Right renal pelvis (tissue), 4 donors: ENCODE measurements around the gene SLC12A3. TPM values are rescaled to one million over a fixed set of nuclear protein-coding genes. Genes with fewer than 3 reads are reported as not detected.

ENCODE experiments used
- DNase-seq, 4 donors: peaks; one replicate each; pipeline ENCODE4 v3.0.0-alpha.2; 2013; ENCODE audit warnings: low read depth in 4 of 4, low spot score in 3 of 4, missing footprints in 1 of 4
- polyA plus RNA-seq, 4 donors: library from polyadenylated mRNA; unstranded; fragments of 120-200 nt; gene quantifications; one replicate each; pipeline ENCODE4 v1.2.1, GENCODE V29; 2013; ENCODE audit not compliant: insufficient read length in 4 of 4

Gene SLC12A3
- polyA plus RNA-seq, 4 donors = 36.4 to 58.0 (median 44.9) TPM

DNA sequence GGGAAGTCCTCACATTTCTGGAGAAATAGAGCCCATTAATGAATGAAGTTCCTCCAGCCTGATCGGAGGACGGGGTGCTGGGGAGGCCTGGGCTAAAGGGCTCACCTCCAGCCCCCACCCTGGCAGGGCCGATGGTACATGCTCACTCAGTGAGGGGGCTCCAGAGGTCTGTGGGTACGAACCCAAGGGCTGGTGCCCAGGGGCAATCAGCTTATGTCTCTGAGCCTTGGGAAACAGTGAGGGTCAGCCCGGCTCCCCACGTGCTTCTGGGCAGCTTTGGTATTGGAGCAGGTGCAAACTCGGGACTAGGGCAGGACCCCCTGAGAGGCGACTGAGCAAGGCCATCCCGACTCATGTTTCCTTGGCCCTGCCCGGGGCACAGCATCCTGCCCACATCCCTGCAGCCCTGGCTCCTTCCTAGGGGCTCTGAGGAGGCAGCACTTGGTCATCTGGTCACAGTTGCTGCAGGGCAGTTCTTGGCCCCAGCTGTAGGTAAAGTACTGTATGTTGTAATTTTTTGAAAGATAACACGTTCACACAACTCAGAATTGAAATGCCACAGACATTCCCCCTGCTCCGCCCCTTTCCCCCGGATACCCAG is 95.8 kb downstream of the SLC12A3 start:
- DNase-seq = no peak

GRCh38 chr16:56961386-56961785 is 96.4 kb downstream of the SLC12A3 start:
- no peak for DNase-seq

GRCh38 chr16:56961851-56962281 is 96.9 kb downstream of the SLC12A3 start, which contains the start of gene CETP:
TSS of gene CETP (plus strand) at chr16:56961950. CDS start at chr16:56961980, 30 bp downstream.
- DNase-seq = no peak

DNA sequence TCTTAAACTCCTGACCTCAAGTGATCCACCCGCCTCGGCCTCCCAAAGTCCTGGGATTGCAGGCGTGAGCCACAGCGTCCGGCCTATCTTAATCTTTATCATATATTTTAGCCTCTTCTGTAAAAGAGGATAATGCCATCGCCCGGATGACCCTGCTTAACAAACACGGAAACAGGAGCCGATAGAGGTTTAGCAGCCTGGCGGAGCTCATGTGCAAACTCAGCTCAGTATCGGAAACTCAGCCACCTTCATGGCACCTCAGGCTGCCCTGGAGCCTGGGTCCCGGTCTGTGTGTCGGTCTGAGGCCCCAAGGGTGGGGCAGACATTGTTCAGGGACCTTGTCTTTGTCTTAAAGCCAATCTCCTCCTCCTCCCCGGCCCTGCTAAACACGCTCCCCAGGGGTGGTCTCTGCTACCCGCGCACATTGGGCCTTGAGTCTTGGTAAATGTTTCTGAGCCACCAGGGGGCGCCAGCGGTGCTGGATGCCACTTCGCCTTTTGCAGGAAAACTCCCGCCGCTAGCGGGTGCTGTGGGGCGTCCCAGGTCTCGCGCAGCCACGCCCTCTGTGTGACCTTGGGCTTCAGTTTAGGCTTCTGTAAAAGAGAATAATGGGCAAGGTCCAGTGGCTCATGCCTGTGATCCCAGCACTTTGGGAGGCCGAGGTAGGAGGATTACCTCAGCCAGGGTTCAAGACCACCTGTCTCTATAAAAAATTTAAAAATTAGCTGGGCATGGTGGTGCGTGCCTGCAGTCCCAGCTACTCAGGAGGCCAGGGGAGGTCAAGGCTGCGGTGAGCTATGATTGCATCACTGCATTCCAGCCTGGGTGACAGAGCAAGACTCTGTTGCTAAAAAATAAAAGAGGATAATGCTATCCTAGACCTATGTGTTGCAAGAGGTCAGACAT is 99.5 kb downstream of the SLC12A3 start:
- peak; percentile 36 to 58 (median 51) for DNase-seq

Other genes starting within 250 kb of the SLC12A3 start
- gene MT1E, start 239.4 kb upstream of the SLC12A3 start, polyA plus RNA-seq = 10 to 100 TPM; 21.8 to 53.3 (median 30.6) TPM
- under 1 TPM in 2 of 4 donors, not detected in 2; 0.17 to 0.25 TPM for gene MT1M, start 232.5 kb upstream of the SLC12A3 start, polyA plus RNA-seq
- under 1 TPM in 1 of 4 donors, not detected in 3; 0.38 TPM for gene MT1A, start 226.5 kb upstream of the SLC12A3 start, polyA plus RNA-seq
- gene MT1B, start 213.3 kb upstream of the SLC12A3 start, polyA plus RNA-seq = 1 to 10 TPM in 1 of 4 donors, not detected in 3; 2.0 TPM
- gene MT1F, start 207.2 kb upstream of the SLC12A3 start, polyA plus RNA-seq = 10 to 100 TPM; 40.3 to 98.2 (median 60.7) TPM
- 100 to 1,000 TPM in 1 of 4 donors, 10 to 100 TPM in 3; 16.8 to 231 (median 62.7) TPM for gene MT1G, start 197.1 kb upstream of the SLC12A3 start, polyA plus RNA-seq
- gene MT1H, start 195.4 kb upstream of the SLC12A3 start, polyA plus RNA-seq = 10 to 100 TPM in 3 of 4 donors, 1 to 10 TPM in 1; 2.5 to 76.0 (median 16.9) TPM
- gene MT1X, start 182.7 kb upstream of the SLC12A3 start, polyA plus RNA-seq = 10 to 100 TPM; 19.0 to 59.2 (median 30.2) TPM
- gene NUP93, start 135.1 kb upstream of the SLC12A3 start, polyA plus RNA-seq = 10 to 100 TPM; 71.2 to 81.7 (median 72.5) TPM
- gene HERPUD1, start 66.9 kb downstream of the SLC12A3 start, polyA plus RNA-seq = 100 to 1,000 TPM; 116 to 134 (median 122) TPM
- gene CETP, start 96.7 kb downstream of the SLC12A3 start, polyA plus RNA-seq = 10 to 100 TPM; 11.6 to 16.4 (median 12.9) TPM
- 1 to 10 TPM; 2.1 to 3.3 (median 2.3) TPM for gene NLRC5, start 124.3 kb downstream of the SLC12A3 start, polyA plus RNA-seq
- 10 to 100 TPM; 34.7 to 40.8 (median 39.3) TPM for gene CPNE2, start 227.4 kb downstream of the SLC12A3 start, polyA plus RNA-seq